ENCODE data around the gene LAMA3. TPM values are rescaled to one million over a fixed set of nuclear protein-coding genes. Genes with fewer than 3 reads are reported as not detected.
"Not testable (repeated sequence)": the region's sequence is repeated elsewhere in the genome, so short reads cannot be mapped to it uniquely, and the experiment has no call there.

Gene LAMA3
- total RNA-seq, 2 donors from 2014 or later: 5.6 to 6.7 TPM

DNA sequence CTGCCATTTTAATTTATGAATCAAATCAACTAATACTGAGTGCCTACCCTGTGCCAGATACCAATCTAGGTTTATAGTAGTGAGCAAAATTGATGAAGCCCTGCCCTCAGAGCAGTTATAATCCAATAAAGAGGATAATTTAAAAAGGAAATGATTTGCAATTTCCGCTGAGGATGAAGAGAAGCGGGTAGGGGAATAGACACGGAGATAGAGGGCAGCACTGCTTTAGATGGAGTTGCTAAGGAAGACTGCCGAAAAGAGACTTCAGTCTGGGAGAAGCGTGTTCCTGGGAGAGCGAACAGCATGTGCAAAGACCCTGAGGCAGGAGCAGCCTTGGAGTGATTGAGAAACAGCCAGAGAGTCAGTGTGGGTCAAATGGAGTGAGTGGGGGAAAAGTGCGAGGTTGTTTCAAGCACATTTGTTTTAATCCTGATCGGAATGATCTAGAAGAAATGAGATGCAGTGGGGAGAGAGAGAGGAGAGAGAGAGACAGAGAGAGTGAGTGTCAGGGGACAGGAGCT, 12.4 kb downstream of the LAMA3 start:
- ATAC-seq: no peak
- intact Hi-C loops (cut with DNase I): loop anchor here (2.0 to 5.0 kb wide), 2 partner anchors 79 kb away; no protein-coding TSS in a partner anchor

DNA sequence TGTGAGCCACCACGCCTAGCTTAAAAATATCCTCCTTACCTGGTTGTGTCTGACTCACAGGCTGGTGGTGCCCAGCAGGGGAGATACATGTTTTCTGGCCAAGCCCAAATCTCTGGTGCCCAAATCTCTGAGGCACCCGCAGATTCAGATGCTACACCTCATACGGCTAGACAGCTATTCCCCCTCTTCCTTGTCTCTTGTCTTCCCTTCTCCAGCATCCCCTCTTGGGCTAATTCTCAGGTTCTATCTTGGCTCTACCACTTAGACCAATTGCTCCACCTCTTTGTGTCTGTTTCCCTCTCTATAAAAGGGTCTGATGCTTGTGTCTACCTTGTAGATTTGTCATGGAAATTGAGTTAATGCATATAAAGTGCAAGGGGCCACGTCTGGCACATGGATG, 13.4 kb downstream of the LAMA3 start:
- intact Hi-C loops (cut with DNase I): loop anchor here (2.0 to 5.0 kb wide), 2 partner anchors 80 kb away; no protein-coding TSS in a partner anchor
- DNase-seq (no peak), ATAC-seq (no peak)

More for the DNA sequence above, 12.4 kb downstream of the LAMA3 start:
- no peak for DNase-seq

DNA sequence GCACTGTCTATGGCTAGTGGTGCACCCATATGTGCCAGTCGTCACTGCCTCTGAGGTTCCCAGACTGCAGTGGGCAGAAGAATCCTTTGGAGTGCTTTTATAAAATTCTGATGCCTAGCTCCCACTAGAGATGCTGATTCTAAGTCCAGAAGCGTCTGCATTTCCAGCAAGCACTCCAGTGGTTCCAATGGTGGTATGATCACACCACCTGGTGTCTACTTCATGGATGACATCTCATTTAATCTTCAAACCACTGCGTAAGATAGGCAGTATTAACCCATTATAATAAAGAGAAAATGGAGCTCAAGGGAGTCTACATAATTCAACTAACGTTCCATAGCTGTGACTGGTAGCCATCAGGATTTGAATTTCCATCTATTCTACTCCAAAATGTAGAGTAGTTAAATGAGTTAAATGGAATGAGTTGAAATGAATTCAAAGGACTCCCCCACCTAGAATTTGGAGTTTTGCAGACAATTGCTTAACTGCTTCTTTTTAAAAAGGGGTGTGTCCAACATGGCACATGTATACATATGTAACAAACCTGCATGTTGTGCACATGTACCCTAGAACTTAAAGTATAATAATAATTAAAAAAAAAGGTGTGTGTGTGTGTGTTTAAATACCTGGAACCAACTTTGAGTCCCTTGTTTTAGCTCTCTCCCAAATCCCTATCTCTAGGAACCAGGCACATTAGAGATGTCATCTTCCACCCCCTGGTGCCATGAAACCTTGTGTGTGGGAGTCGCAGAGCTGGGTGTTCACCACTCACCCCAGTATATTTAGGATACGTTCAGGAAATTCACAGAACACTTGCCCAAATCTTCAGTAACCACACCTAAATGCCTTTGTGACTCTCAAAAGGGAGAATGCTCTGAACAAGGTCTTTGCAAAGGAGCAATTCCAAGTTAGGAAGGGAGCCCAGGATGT, 14.1 kb downstream of the LAMA3 start:
- DNase-seq (no peak), ATAC-seq (peak; percentile 78 to 91)
- intact Hi-C loops (cut with DNase I): loop anchor here (2.0 to 5.0 kb wide), 2 partner anchors 81 kb away; no protein-coding TSS in a partner anchor

DNA sequence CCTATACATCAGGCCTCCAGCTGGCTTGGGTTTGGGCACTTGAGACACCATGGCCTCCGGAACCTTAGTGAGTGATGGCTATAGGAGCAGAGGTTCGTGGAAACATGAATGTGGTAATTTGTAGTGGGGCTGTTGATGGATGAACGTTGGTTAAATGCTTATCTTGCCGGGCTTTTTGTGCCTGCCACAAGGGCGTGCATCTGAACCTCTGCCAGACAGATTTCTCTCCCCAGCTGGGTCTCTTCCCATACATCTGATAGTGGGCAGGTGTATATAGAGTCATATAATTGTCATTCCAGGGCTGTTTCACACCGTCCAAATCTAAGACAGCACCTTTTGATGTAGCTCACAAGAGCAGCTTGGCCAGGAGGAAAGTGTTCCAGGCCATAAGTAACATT, 14.7 kb downstream of the LAMA3 start:
- ATAC-seq (peak; percentile 3 to 38), DNase-seq (no peak)
- intact Hi-C loops (cut with DNase I): loop anchor here (2.0 to 5.0 kb wide), 2 partner anchors 81 to 82 kb away; no protein-coding TSS in a partner anchor

DNA sequence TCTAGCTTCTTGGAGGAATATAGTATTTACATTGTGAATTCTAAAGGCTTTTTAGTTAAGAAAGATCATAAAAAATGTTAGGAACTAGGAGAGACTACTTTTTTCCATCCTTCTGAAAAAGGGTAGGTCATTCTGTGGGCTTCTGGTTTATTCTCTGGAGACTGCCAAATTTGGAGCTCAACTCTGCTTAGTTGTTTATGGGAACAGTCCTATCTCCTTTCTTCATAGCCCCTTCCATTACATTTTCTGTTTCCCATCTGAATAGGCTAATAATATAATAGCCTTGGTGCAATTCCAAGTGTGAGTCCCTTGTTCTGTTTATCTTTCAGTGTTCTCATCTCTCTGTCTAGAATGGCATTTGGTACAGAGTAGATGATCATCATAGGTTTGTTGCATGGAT, 15.6 kb downstream of the LAMA3 start:
- intact Hi-C loops (cut with DNase I): loop anchor here in 1 of 2 donors (5.0 kb wide), 1 partner anchor 83 kb away; no protein-coding TSS in a partner anchor
- ATAC-seq (no peak), DNase-seq (no peak)

GRCh38 chr18:23706971-23707640, 17.9 kb downstream of the LAMA3 start:
- no peak for ATAC-seq
- intact Hi-C loops (cut with DNase I): no loop called here
- DNase-seq: no peak

- intact Hi-C loops (cut with DNase I): no loop called here
- ATAC-seq: peak in 1 of 2 donors; percentile 72
Measured at GRCh38 chr18:23710068-23710527, 20.8 kb downstream of the LAMA3 start.

DNA sequence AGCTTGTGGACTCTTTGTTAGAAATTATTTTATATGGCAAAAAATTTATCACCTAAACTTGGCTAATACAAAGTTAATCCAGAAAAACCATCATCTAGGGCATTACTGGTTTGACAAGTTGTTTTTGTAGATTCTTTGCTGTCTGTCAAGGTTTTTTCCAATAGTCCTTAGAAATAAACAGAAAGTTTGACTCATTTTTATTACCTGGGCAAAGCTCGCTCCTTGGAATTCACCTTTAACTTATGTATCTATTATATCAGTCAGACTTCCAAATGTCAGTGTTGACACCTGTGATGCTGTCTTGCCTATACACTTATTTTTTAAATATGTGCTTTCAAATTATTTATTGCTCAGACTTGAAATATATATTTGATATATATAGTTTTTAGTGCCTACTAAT, 21.7 kb downstream of the LAMA3 start:
- no peak for ATAC-seq
- no peak for DNase-seq
- intact Hi-C loops (cut with DNase I): no loop called here

More at GRCh38 chr18:23710068-23710527, 20.8 kb downstream of the LAMA3 start:
- DNase-seq: no peak

- DNase-seq: no peak
- intact Hi-C loops (cut with DNase I): no loop called here
- no peak for ATAC-seq
Measured at GRCh38 chr18:23711426-23711825, 22.2 kb downstream of the LAMA3 start.

DNA sequence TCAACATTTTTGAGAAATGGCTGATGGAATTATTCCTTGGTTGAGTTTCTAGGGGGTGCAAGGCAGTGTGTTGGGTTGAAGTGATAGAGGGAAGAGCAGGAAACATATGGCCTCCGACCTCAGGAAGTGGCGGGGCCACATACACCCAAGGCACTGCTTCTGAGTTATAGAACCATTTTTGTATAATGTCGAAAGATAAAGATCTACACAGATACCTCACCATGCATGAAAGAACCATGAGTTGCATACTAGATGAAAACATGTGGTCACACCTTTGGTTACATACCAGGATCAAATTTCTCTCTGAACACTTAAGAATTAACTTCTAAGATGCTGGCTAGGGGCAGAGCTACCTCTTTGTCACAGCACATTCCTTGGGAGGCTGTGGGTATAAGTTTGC, 23.2 kb downstream of the LAMA3 start:
- no peak for ATAC-seq
- intact Hi-C loops (cut with DNase I): no loop called here
- no peak for DNase-seq

DNA sequence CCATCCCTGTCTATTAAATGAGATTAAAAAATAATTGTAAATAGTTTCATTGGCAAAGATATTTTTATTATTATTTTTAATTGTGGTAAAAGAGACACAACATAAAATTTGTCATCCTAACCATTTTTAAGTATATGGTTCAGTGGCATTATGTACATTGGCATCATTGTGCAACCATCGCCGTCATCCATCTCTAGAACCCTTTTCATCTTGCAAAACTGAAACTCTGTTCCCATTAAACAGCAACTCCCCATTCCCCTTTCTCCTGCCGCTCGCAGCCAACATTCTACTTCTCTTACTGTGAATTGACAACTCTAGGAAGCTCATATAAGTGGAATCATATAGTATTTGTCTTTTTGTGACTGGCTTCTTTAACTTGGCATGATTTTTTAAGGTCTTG, 25.3 kb downstream of the LAMA3 start:
- intact Hi-C loops (cut with DNase I): no loop called here
- no peak for DNase-seq
- ATAC-seq: no peak

GRCh38 chr18:23716079-23716478, 26.8 kb downstream of the LAMA3 start:
- DNase-seq; intact Hi-C loops (cut with DNase I); ATAC-seq: not testable (repeated sequence)

DNA sequence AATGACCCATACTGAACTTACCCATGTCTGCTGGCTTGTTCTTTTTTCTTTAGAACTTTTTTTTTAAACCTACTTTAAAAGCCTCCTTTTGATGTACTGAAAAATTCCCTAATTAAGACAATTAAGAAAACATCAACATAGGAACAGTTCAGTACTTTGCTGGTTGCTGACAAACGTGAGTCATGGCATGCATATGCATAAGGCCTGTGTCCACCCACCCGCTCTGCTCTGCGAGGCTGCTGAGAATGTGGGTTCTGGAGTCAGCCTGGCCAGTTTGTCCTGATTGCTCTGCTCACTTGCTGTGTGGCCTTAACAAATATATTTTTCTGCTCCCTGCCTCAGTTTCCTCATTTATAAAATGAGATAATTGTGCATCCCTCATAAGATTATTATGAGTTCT, 27.3 kb downstream of the LAMA3 start:
- no peak for DNase-seq
- intact Hi-C loops (cut with DNase I): no loop called here
- peak in 1 of 2 donors; percentile 47 for ATAC-seq

- intact Hi-C loops (cut with DNase I): no loop called here
- ATAC-seq (no peak), DNase-seq (no peak)
Measured at GRCh38 chr18:23716966-23717365, 27.7 kb downstream of the LAMA3 start.

DNA sequence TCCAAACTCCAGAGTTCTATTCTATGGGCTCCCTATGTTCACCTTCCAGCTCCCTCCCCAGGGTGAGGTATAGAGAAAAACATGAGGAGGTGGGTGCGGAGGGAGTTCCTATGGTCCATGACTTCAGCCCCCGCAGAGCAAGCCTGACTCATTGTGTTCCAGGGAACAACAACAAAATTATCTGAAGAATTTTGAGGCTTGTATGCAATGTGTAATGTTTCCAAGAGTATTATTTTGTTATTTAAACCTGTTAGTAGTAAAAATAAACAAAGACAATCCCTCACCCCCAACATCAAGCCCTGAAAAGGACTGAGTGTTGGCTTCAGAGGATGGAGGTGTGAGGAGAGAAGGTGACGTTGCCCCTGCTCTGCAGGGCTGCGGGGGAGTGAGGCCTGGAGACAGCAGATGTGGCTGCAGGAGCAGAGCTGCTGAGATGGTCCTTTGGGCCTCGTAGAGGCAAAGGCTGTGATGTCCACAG, 29.0 kb downstream of the LAMA3 start:
- DNase-seq (no peak), ATAC-seq (peak in 1 of 2 donors; percentile 30)
- intact Hi-C loops (cut with DNase I): no loop called here

GRCh38 chr18:23718731-23719130, 29.5 kb downstream of the LAMA3 start:
- intact Hi-C loops (cut with DNase I): no loop called here
- ATAC-seq: no peak
- no peak for DNase-seq

DNA sequence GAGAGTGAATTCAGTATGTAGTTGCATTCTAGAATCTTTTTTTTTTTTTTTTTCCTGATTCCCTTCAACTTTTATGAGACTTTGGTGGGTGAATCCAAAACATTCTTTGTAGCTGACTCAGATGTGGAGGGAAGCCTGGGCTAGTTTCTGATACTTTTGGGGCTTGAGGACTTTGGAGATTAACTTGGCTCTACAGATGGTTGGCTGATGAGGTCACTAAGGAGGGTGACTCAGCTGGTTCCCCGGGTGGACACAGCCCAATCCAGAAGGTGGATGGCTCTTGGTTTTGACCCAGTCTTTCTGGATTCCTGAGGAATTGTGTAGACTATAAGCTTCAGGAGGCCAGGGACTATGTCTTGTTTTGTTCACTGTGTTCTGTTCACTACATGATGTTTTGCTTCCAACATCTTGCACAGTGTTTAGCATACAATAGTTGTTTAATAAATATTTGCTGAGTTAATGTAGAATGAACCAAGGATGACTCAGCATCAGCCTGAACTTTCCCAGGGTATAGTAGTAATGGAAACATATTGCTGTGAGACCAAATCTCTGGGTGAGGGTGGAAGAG, 30.5 kb downstream of the LAMA3 start:
- intact Hi-C loops (cut with DNase I): no loop called here
- peak; percentile 82 to 92 for ATAC-seq
- DNase-seq: peak; percentile 39

GRCh38 chr18:23721696-23722480, 32.6 kb downstream of the LAMA3 start:
- DNase-seq (no peak), ATAC-seq (peak in 1 of 2 donors; percentile 30)
- intact Hi-C loops (cut with DNase I): no loop called here

All from left cardiac atrium (tissue), 4 donors.